Neuronal stem cell (in vitro differentiated cells): ENCODE measurements around the gene G3BP2.
"Not testable (repeated sequence)": the region's sequence is repeated elsewhere in the genome, so short reads cannot be mapped to it uniquely, and the experiment has no call there.

Source experiments
- DNase-seq: peaks from one replicate; pipeline ENCODE4 v3.0.0-alpha.2; 2013; ENCODE audit warnings: low spot score
- H2AFZ ChIP-seq: one replicate; pipeline ENCODE4 v1.6.1; 2013; ENCODE audit warnings: mild to moderate bottlenecking, low read length, inconsistent platforms
- H2AK5ac ChIP-seq: 2 replicates; pipeline ENCODE4 v1.6.1; 2013; ENCODE audit warnings: low read depth, mild to moderate bottlenecking, inconsistent platforms, low read length, moderate library complexity, mixed read lengths
- H2BK120ac ChIP-seq: 2 replicates; pipeline ENCODE4 v1.6.1; 2013; ENCODE audit warnings: low read depth, mild to moderate bottlenecking, inconsistent platforms, low read length, moderate library complexity, mixed read lengths
- H2BK12ac ChIP-seq: one replicate; pipeline ENCODE4 v1.6.1; 2013; ENCODE audit warnings: low read length, inconsistent platforms
- H2BK15ac ChIP-seq: 2 replicates; pipeline ENCODE4 v1.6.1; 2013; ENCODE audit warnings: mild to moderate bottlenecking, low read length, inconsistent platforms, mixed read lengths
- H2BK5ac ChIP-seq: one replicate; pipeline ENCODE4 v1.6.1; 2013; ENCODE audit warnings: inconsistent platforms, mild to moderate bottlenecking, low read length, moderate library complexity
- H3K14ac ChIP-seq: one replicate; pipeline ENCODE4 v1.6.1; 2013; ENCODE audit warnings: low read length, inconsistent platforms
- H3K18ac ChIP-seq: 2 replicates; pipeline ENCODE4 v1.6.1; 2013; ENCODE audit warnings: low read length, inconsistent platforms
- H3K23ac ChIP-seq: 2 replicates; pipeline ENCODE4 v1.6.1; 2013; ENCODE audit warnings: low read depth, mild to moderate bottlenecking, mixed read lengths, low read length, inconsistent platforms; ENCODE audit not compliant: poor library complexity
- H3K27ac ChIP-seq: replicated peaks from 3 replicates; pipeline ENCODE4 v1.5.1; 2013; ENCODE audit warnings: low read length, inconsistent platforms
- H3K27me3 ChIP-seq, 3 experiments: 2 replicates each; pipeline ENCODE4 v1.6.1; 2013; ENCODE audit warnings: low read length in 3 of 3, mild to moderate bottlenecking in 2 of 3, inconsistent platforms in 1 of 3, low read depth in 1 of 3, mixed read lengths in 1 of 3, moderate library complexity in 1 of 3; ENCODE audit not compliant: control insufficient read depth in 3 of 3, insufficient read depth in 3 of 3
- H3K36me3 ChIP-seq, 2 donors: replicated peaks in 1 of 2; 2 replicates each; pipeline ENCODE4 v1.6.1; 2013; ENCODE audit warnings: low read length in 2 of 2; ENCODE audit not compliant: control insufficient read depth in 2 of 2, insufficient read depth in 2 of 2
- H3K4ac ChIP-seq: 2 replicates; pipeline ENCODE4 v1.6.1; 2013; ENCODE audit warnings: inconsistent platforms, mild to moderate bottlenecking, low read length, moderate library complexity
- H3K4me1 ChIP-seq, 2 donors: 1 replicate in 1 of 2; 2 replicates in 1 of 2; pipeline ENCODE4 v1.6.1; 2013; ENCODE audit warnings: low read length in 2 of 2, low read depth in 1 of 2; ENCODE audit not compliant: control insufficient read depth in 2 of 2, insufficient read depth in 1 of 2
- H3K4me2 ChIP-seq: one replicate; pipeline ENCODE4 v1.6.1; 2013; ENCODE audit warnings: mild to moderate bottlenecking, low read length, inconsistent platforms; ENCODE audit not compliant: insufficient read depth, poor library complexity, severe bottlenecking
- H3K4me3 ChIP-seq, 2 donors: 2 replicates each; pipeline ENCODE4 v1.5.1; 2013; ENCODE audit warnings: low read length in 2 of 2, mild to moderate bottlenecking in 2 of 2, inconsistent platforms in 1 of 2, moderate library complexity in 1 of 2
- H3K79me1 ChIP-seq: one replicate; pipeline ENCODE4 v1.6.1; 2013; ENCODE audit warnings: low read depth, mild to moderate bottlenecking, inconsistent platforms, low read length, moderate library complexity
- H3K9ac ChIP-seq: one replicate; pipeline ENCODE4 v1.6.1; 2013; ENCODE audit warnings: mild to moderate bottlenecking, low read depth, low read length, inconsistent platforms; ENCODE audit not compliant: poor library complexity
- H3K9me3 ChIP-seq, 2 donors: replicated peaks in 1 of 2; 2 replicates each; pipeline versions ENCODE3 to v1.6.1; 2013; ENCODE audit warnings: low read length in 2 of 2, mild to moderate bottlenecking in 2 of 2, inconsistent platforms in 1 of 2, low read depth in 1 of 2, mixed read lengths in 1 of 2, moderate library complexity in 1 of 2; ENCODE audit not compliant: control insufficient read depth in 2 of 2, insufficient read depth in 1 of 2
- H4K8ac ChIP-seq: one replicate; pipeline ENCODE4 v1.6.1; 2013; ENCODE audit warnings: low read depth, mild to moderate bottlenecking, inconsistent platforms, low read length, moderate library complexity
- H4K91ac ChIP-seq: one replicate; pipeline ENCODE4 v1.6.1; 2013; ENCODE audit warnings: low read length, low read depth, mild to moderate bottlenecking, inconsistent platforms; ENCODE audit not compliant: poor library complexity
- WGBS, 2 donors: extraction: QIAGEN DNeasy Blood & Tissue Kit; methylation state at CpG; one replicate each; pipeline ENCODE4 v1.1.7; 2013; ENCODE audit warnings: missing lambda C conversion rate in 2 of 2, mixed read lengths in 1 of 2; ENCODE audit not compliant: insufficient read length in 2 of 2, insufficient replicate concordance in 1 of 2; ENCODE audit errors: extremely low coverage in 2 of 2; 5-methylcytosine and 5-hydroxymethylcytosine counted together

The G3BP2 gene

GRCh38 chr4:75696071-75696470 lies 22.9 kb upstream of the G3BP2 start:
- no CpG with 5 or more reads among the region's 3 CpGs for WGBS, 2 donors
- no peak for DNase-seq
- no peak overlapping the region for H4K8ac ChIP-seq

DNA sequence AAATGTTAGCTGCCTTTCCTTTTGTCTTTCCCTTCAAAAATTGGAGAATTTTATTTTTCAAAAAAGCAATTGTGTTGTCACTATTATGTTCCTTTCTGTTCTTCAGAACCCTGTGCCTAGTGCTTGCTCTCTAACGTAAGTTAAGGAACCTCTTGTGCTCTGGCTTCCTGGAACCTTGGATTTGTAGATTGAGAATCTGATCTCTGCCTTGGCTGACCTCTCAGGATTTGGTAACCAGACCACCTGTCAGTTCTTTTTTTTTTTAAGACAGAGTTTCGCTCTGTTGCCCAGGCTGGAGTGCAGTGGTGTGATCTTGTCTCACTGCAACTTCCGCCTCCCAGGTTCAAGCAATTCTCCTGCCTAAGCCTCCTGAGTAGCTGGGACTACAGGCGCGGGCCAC lies 18.9 kb upstream of the G3BP2 start:
- not testable (repeated sequence) for H2AK5ac ChIP-seq, H3K4ac ChIP-seq, H4K91ac ChIP-seq, H2AFZ ChIP-seq, H3K27me3 ChIP-seq, H3K27ac ChIP-seq, H3K9me3 ChIP-seq, H3K4me2 ChIP-seq, H3K79me1 ChIP-seq, H2BK5ac ChIP-seq, H3K9ac ChIP-seq, H4K8ac ChIP-seq, DNase-seq, H2BK12ac ChIP-seq, H3K4me1 ChIP-seq, H3K18ac ChIP-seq, H3K4me3 ChIP-seq, H2BK15ac ChIP-seq, H3K14ac ChIP-seq, H2BK120ac ChIP-seq, H3K23ac ChIP-seq
- WGBS, 2 donors, result no CpG with 5 or more reads among the region's 5 CpGs
- peaks cover 2 to 21% of the 10 kb centered on the region in 2 donors for H3K36me3 ChIP-seq

More at GRCh38 chr4:75696071-75696470, 22.9 kb upstream of the G3BP2 start:
- H3K18ac ChIP-seq, result no peak overlapping the region
- H2BK120ac ChIP-seq, result no peak overlapping the region
- no peaks in the 10 kb centered on the region for H3K79me1 ChIP-seq
- H2BK15ac ChIP-seq, result no peak overlapping the region
- H3K23ac ChIP-seq, result no peak overlapping the region
- H3K4me3 ChIP-seq, result no peak overlapping the region
- peaks cover 0 to 21% of the 10 kb centered on the region in 2 donors for H3K36me3 ChIP-seq
- H2AFZ ChIP-seq, result no peak overlapping the region
- H3K9ac ChIP-seq, result no peak overlapping the region
- peaks cover 0 to 3% of the 10 kb centered on the region in 2 donors for H3K4me1 ChIP-seq
- H3K14ac ChIP-seq, result no peak overlapping the region
- H3K4ac ChIP-seq, result no peak overlapping the region
- no peak overlapping the region for H2AK5ac ChIP-seq
- no peak overlapping the region for H2BK5ac ChIP-seq
- H3K4me2 ChIP-seq, result no peak overlapping the region
- H3K9me3 ChIP-seq, result no peaks in the 10 kb centered on the region
- no peak overlapping the region for H4K91ac ChIP-seq
- H2BK12ac ChIP-seq, result no peak overlapping the region
- H3K27ac ChIP-seq, result no peak overlapping the region
- no peaks in the 10 kb centered on the region for H3K27me3 ChIP-seq

- H3K4ac ChIP-seq, H2BK5ac ChIP-seq, H3K27me3 ChIP-seq, H2BK120ac ChIP-seq, H4K8ac ChIP-seq, H3K23ac ChIP-seq, H3K36me3 ChIP-seq, H3K4me3 ChIP-seq, H3K4me2 ChIP-seq, H3K4me1 ChIP-seq, DNase-seq, H3K9me3 ChIP-seq, H2BK15ac ChIP-seq, H3K79me1 ChIP-seq, H2AFZ ChIP-seq, H3K14ac ChIP-seq, H3K9ac ChIP-seq, H3K18ac ChIP-seq, H2AK5ac ChIP-seq, H3K27ac ChIP-seq, H2BK12ac ChIP-seq, H4K91ac ChIP-seq: not testable (repeated sequence)
- no CpG with 5 or more reads among the region's 1 CpG for WGBS, 2 donors
These were observed 13.9 kb upstream of the G3BP2 start for GRCh38 chr4:75687125-75687524.

DNA sequence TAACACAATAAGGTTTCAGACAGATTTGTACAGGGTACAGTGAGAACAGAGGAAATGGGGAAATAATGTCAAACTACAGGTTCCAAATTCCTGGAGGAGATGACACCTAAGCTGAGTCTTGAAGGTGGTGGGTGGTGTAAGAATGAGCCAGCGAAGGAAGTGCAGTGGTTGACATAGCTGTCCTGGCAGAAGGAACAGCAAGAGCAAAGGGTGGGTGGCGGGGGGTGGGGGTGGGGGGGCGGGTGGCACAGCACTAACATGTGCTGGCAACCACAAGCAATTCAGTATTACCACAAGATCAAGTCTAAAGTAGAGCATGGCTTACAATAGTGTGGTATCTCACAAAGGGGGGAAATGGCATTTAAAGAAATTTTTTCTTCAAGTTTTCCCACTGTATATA lies 13.1 kb upstream of the G3BP2 start:
- Histone ChIP-seq H3K14ac (no peak overlapping the region), H2AFZ (no peak overlapping the region), H2BK15ac (no peak overlapping the region), H3K18ac (no peak overlapping the region), H3K4me3 (no peak overlapping the region), H3K79me1 (no peaks in the 10 kb centered on the region), H2BK12ac (no peak overlapping the region), H2BK120ac (no peak overlapping the region), H2BK5ac (no peak overlapping the region), H3K23ac (no peak overlapping the region), H3K9me3 (peaks cover 4 to 9% of the 10 kb centered on the region in 2 donors), H3K27me3 (no peaks in the 10 kb centered on the region), H3K27ac (no peak overlapping the region), H3K9ac (no peak overlapping the region), H4K8ac (no peak overlapping the region), H3K4me1 (no peaks in the 10 kb centered on the region), H4K91ac (no peak overlapping the region), H3K4me2 (no peak overlapping the region), H3K4ac (no peak overlapping the region), H2AK5ac (no peak overlapping the region), H3K36me3 (peaks cover 0 to 2% of the 10 kb centered on the region in 2 donors)
- DNase-seq, result no peak
- no CpG with 5 or more reads among the region's 3 CpGs for WGBS, 2 donors
